Posterior cingulate gyrus (tissue), 11 donors: Measurements from ENCODE around the gene SLC6A9.

ENCODE experiments used
- DNase-seq, 10 donors: peaks; one replicate each; pipeline versions ENCODE4 v3.0.0 to v3.0.0-alpha.2; 2020 to 2021; ENCODE audit warnings: mixed read lengths in 3 of 10
- intact Hi-C: fragments of 100-400 bp; cut with DNase I; formaldehyde crosslinking; loops from one replicate; pipeline ENCODE4 v1.15.1; 2023

The SLC6A9 gene

DNA sequence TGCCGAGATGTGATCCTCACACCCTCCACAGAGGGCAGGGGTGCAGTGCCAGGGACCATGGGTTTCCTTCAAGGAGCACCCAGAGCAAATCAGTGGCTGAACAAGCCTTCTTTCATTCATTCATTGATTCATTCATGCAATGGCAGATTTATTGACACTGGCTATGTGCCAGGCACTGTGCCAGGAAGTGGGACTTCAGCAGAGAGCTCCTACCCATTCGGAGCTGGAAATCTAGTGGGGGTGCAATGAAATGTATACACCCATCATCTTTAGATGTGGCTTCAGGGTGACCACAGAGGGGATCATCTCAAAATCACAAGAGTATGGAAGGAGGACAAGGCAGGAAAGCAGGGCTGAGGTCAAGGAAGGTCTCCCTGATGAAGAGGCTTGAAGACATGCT, 18.9 kb downstream of the SLC6A9 start:
- intact Hi-C loops, result no loop called here
- DNase-seq, result no peak

DNA sequence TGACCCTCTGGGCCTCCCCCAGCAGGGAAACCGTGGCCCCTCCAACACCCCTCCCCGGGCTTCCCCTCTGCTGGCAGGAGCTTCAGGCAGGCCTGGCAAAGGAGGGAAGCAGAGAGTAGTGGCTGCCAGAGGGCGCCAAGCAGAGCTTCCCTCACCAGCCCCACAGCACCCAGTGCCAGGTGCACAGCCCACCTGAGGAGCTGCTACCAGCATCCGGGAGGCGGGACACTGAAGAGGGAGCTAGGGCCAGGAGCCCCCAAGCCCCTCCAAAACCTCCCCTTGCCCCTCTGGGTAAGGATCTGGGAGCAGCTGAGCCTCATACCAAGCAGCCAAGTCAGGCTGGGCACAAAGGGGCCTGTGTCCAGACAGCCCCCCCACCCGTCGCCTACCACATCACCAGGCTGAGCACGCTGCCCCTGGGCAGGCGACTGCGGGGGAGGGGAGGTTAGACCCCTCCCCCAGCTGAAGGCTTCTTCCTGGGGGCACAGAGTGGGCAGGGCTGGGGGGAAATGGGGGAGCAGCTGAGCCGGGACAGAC, 20.3 kb downstream of the SLC6A9 start:
- intact Hi-C loops, result no loop called here
- DNase-seq, result peak; percentile 67 to 97 (median 80)

GRCh38 chr1:44008259-44008658, 23.0 kb downstream of the SLC6A9 start:
- intact Hi-C loops, result loop anchor here (10.0 kb wide), 1 partner anchor 207 kb away; the partner anchor contains the start of gene DMAP1
- DNase-seq, result no peak

GRCh38 chr1:44002606-44003157, 28.6 kb downstream of the SLC6A9 start:
- DNase-seq, result no peak
- intact Hi-C loops, result loop anchor here (10.0 kb wide), 1 partner anchor 212 kb away; the partner anchor contains the start of gene DMAP1

GRCh38 chr1:44002165-44002564, 29.1 kb downstream of the SLC6A9 start:
- intact Hi-C loops, result loop anchor here (10.0 kb wide), 1 partner anchor 213 kb away; the partner anchor contains the start of gene DMAP1
- no peak for DNase-seq

DNA sequence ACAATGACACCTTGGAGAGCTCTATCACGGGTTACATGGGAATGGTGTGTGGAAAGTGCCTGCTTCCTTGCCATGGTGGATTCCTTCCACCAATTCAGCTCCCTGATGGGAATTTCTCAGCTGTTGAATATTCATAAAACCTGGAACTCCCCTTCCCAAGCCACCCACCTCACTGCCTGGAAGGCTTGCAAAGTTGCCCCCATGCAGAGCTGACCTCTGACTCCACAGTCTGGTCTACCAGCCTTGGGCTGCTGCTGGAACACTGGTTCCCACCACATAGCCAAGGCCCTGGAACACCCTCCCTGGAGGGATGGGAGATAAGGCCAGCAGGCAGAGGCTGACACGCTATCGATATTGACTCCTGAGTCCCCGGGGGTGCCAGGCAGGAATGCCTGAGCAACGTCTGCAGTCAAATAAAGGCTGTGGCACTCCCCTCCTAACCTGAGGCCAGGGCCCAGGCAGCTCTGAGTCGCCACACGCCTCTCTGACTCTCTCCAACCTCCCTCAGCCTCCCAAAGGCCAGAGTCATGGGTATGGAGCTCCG, 31.1 kb downstream of the SLC6A9 start:
- DNase-seq, result no peak
- intact Hi-C loops, result loop anchor here (10.0 kb wide), 1 partner anchor 215 kb away; the partner anchor contains the start of gene DMAP1

GRCh38 chr1:43999455-43999854, 31.8 kb downstream of the SLC6A9 start:
- intact Hi-C loops, result no loop called here

DNA sequence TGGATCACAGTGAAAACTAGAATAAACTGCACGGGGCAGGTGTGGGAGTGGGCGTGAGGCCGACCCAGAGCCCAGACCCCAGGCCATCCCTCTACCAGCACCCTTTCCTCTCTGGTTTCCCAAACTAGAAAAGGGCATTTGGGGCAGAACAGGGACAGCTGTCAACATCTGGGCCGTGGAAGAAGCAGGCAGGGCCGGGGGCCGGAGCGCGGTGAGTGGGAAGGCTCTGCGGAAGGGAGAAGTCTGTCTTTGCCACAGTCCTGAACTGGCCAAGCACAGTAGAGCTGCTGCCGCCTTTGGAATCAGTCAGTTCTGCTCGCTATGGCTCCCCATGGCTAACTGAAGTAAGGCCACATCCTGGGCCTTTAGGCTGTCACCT, 33.3 kb downstream of the SLC6A9 start:
- no peak for DNase-seq
- intact Hi-C loops, result no loop called here

More at GRCh38 chr1:43999455-43999854, 31.8 kb downstream of the SLC6A9 start:
- no peak for DNase-seq

DNA sequence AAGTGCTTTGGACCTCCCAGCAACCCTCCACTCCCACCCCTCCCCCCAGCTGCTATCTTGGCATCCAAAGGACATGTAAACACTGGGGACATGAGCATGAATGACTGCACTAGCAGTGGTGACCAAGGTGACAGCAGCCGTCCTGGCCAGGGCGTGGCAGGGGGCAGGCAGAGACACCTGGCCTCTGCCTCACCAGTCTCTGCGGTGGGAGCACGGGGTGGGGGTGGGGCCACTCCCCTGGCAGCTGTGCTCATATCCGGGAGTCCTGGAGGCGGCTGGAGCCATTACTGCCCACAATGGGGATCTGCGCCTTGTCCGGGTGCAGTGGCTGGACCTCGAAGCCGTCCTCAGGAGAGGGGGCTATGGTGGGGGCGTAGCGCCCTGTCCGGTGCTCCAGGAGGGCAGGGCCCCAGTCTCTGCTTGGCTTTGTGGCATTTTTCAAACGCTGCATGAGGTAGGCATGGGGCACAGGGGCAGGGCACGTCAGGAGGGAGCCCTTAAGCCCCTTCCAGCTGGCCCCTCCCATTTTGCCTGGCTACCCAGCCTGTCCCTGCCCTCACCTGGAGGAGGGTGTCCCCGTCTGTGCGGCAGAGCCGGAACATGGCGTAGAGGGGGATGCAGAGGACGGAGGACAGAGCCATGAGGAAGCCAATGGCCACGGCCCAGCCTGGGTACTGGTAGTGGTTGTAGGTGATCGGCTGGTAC, 33.8 kb downstream of the SLC6A9 start:
- intact Hi-C loops, result no loop called here
- DNase-seq, result no peak

- intact Hi-C loops, result no loop called here
- no peak for DNase-seq
Observed at GRCh38 chr1:43996733-43997115, 34.5 kb downstream of the SLC6A9 start.

DNA sequence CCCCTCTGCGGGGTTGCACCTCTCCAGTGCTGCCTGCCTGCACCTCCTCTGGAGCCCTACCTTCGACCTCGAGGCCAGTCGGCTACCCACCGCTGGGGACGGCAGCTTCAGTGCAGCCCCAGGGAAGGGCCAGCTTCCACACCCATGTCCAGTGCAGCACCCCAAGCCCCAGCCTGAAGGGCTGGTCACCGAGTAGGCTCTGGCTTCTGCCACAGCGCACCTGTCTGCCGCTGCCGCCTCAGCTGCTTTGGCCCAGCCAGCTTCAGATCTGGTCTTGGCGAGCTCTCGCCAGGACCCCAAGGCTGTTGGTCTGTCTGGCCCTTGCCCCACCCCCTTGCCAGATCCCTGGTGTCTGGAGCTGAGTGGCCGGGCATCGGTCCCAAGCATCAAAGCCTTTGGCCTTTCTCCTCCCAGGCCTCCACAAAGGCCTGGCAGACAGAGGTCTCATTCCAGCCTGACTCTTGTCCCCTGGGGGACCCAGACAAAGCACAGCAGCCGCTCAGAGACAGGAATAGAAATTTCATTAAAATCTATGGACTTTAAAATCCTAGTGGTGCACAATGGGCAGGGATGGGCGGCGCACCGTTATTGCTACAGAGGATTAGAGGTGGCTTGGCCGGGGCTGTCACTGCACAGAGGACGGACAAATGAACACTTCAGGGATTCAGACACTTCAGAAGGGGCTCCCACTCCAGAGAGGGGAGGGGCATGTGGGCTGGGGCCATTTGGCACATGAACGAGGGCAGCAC, 35.1 kb downstream of the SLC6A9 start:
- intact Hi-C loops, result no loop called here
- DNase-seq, result no peak

- no peak for DNase-seq
- intact Hi-C loops, result no loop called here
Observed at GRCh38 chr1:43994794-43995790, 36.2 kb downstream of the SLC6A9 start.

- no peak for DNase-seq
- intact Hi-C loops, result no loop called here
Observed at GRCh38 chr1:43994071-43994470, 37.2 kb downstream of the SLC6A9 start.

DNA sequence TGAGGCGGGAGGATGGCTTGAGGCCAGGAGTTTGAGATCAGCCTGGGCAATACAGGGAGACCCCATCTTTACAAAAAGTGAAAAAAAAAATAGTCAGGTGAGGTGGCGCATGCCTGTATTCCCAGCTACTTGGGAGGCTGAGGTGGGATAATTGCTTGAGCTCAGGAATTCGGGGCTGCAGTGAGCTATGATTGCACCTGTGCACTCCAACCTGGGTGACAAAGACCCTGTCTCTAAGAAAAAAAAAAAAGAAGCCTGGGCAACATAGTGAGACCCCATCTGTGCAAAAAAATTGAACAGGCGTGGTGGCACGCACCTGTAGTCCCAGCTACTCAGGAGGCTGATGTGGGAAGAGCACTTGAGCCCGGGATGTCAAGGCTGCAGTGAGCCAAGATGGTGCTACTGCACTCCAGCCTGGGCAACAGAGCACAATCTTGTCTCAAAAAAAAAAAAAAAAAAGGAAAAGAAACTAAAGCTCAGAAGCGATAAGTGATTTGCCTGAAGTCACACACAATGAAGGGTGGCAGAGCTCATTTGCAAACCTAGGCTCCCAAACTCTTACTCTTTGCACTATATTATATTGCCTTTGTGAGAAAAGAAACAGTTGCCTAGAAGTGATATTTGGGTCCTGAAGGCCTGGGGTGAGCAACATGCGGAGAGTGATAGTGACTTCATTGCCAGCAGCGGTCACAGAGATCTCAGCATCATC, 37.9 kb downstream of the SLC6A9 start:
- no peak for DNase-seq
- intact Hi-C loops, result no loop called here

DNA sequence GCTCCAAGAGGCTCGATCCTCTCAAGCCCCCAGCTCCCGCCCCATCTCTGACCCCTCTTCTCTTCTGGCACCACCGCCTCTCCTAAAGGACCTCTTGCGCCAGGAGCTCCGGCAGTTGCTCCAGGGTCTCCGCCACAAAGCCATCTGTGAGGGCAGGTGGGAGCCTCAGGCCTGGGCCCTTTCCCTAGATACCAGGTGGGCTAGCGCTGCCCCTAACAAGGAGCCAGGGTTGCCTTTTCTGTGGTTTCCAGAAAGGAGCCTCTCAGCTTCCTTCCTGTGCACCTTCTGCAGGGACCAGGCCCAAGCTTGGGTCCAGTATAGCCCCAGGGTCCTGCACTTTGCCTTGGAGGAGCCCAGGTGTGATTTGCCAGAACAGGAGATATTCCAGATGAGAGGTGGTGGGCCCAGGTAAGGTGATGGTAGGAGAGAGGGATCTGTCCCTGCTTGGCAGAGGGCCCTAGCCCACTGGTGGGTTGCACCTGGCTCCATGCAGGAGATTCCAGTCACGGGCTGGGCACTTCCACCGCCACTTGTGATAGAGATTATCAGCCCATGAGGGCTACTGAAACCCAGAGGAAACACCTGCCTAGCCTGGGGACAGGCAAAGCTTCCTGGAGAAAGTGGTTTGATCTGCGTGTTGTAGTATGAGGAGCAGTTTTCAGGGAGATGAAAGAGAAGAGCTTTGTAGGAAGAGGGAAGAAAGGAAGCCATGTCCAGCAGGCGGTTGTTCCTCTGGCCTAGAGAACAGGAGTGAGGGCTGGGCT, 38.8 kb downstream of the SLC6A9 start:
- DNase-seq, result no peak
- intact Hi-C loops, result no loop called here

DNA sequence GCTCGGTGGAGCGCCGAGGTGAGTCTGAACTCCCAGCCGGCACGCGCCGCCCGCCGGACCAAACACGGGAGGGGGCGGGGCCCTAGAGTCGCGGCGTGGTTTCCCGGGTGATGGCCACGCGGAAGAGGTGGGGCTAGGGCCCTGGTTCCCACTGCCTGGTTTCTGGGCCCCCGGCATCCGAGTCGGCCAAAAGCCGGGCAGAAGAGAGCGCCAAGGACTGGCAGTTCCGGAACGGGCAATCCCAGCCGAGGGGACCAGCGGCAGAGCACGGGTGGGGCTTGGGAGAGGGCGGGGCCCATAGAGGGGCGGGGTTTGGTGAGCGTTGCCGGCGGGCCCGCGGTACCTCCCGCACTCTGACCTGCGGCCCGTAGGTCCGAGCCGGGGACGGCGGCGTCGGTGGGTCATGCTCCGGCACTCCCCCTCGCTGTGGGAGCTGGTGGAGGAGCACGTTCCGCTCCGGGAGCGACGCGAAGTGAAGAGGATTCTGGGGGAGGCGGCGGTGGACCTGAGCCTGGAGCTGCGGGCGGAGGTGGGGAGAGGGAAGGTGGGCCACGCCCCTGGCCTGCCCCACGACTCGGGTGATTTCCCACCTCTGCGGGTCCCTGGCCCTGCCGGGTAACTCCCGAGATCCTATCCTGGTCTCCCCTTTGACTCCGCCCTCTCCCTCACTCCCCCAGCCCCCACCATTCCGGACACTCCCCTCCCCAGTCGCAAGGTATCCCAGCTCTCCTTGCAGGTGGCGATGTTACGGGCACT, 39.6 kb downstream of the SLC6A9 start, which contains the start of gene CCDC24:
Gene CCDC24, plus strand, starts transcription at position 124 of the 756 bp plus-strand sequence. Its CDS starts 280 bp downstream, at position 404.
- DNase-seq, result peak; percentile 68 to 97 (median 82)
- intact Hi-C loops, result no loop called here

- no peak for DNase-seq
- intact Hi-C loops, result no loop called here
Observed at GRCh38 chr1:43991200-43991475, 40.1 kb downstream of the SLC6A9 start.
